Immature natural killer cell (primary cell): ENCODE measurements around the gene SIRT5. TPM values are rescaled to one million over a fixed set of nuclear protein-coding genes. Genes with fewer than 3 reads are reported as not detected.

Experiments used
- DNase-seq, 3 donors: peaks; one replicate each; pipeline ENCODE4 v3.0.0; 2022; ENCODE audit warnings: mixed read lengths in 1 of 3
- H3K27ac Mint-ChIP-seq, 6 donors: one replicate each; pipeline ENCODE4 v1.8.0; 2020; ENCODE audit warnings: mixed read lengths in 6 of 6, mild to moderate bottlenecking in 5 of 6, inconsistent platforms in 4 of 6, moderate library complexity in 3 of 6
- H3K27me3 Mint-ChIP-seq, 3 donors: one replicate each; pipeline ENCODE4 v1.8.0; 2020 to 2021; ENCODE audit warnings: low read depth in 3 of 3, mild to moderate bottlenecking in 3 of 3, mixed read lengths in 3 of 3, moderate library complexity in 3 of 3, inconsistent platforms in 1 of 3
- H3K36me3 Mint-ChIP-seq, 3 donors: one replicate each; pipeline ENCODE4 v1.8.0; 2020; ENCODE audit warnings: mixed read lengths in 3 of 3, inconsistent platforms in 2 of 3, mild to moderate bottlenecking in 2 of 3
- H3K4me1 Mint-ChIP-seq, 2 donors: one replicate each; pipeline ENCODE4 v1.8.0; 2020; ENCODE audit warnings: inconsistent platforms in 2 of 2, mild to moderate bottlenecking in 2 of 2, mixed read lengths in 2 of 2, moderate library complexity in 1 of 2
- H3K4me3 Mint-ChIP-seq, 5 donors: one replicate each; pipeline ENCODE4 v1.8.0; 2020; ENCODE audit warnings: mild to moderate bottlenecking in 5 of 5, mixed read lengths in 5 of 5, inconsistent platforms in 3 of 5, moderate library complexity in 3 of 5
- H3K9me3 Mint-ChIP-seq, 6 donors: one replicate each; pipeline ENCODE4 v1.8.0; 2020; ENCODE audit warnings: mild to moderate bottlenecking in 6 of 6, mixed read lengths in 6 of 6, inconsistent platforms in 4 of 6, moderate library complexity in 3 of 6
- polyA plus RNA-seq, 3 donors: library from polyadenylated mRNA; unstranded; fragments of 300-500 nt; fragmentation: Illumina TruSeq; gene quantifications; one replicate each; pipeline ENCODE4 v1.2.3, GENCODE V29; 2021

Gene SIRT5
- polyA plus RNA-seq, 3 donors from 2014 or later: 7.5 to 12.3 (median 11.2) TPM

- Mint-ChIP-seq H3K27me3 (peaks cover 0 to 1% (median 0%) of the 10 kb centered on the region in 3 donors), H3K9me3 (no peaks in the 10 kb centered on the region), H3K27ac (no peak overlapping the region), H3K36me3 (peaks cover 24 to 37% (median 24%) of the 10 kb centered on the region in 3 donors), H3K4me3 (no peak overlapping the region), H3K4me1 (peaks cover 0 to 26% of the 10 kb centered on the region in 2 donors)
- DNase-seq: no peak
These were observed 64.2 kb downstream of the SIRT5 start for GRCh38 chr6:13638626-13639025.

GRCh38 chr6:13641315-13641714 is 66.9 kb downstream of the SIRT5 start:
- H3K4me3 Mint-ChIP-seq: no peak overlapping the region
- H3K9me3 Mint-ChIP-seq: no peaks in the 10 kb centered on the region
- H3K27me3 Mint-ChIP-seq: peaks cover 0 to 1% (median 0%) of the 10 kb centered on the region in 3 donors
- H3K36me3 Mint-ChIP-seq: peaks cover 24 to 31% (median 26%) of the 10 kb centered on the region in 3 donors
- H3K27ac Mint-ChIP-seq: no peak overlapping the region
- peaks cover 0 to 20% of the 10 kb centered on the region in 2 donors for H3K4me1 Mint-ChIP-seq
- no peak for DNase-seq

- no peaks in the 10 kb centered on the region for H3K9me3 Mint-ChIP-seq
- peaks cover 0 to 9% of the 10 kb centered on the region in 2 donors for H3K4me1 Mint-ChIP-seq
- no peak for DNase-seq
- peaks cover 0 to 1% (median 0%) of the 10 kb centered on the region in 3 donors for H3K27me3 Mint-ChIP-seq
- peak overlapping the region in 2 of 6 donors; percentile 5 to 29 for H3K27ac Mint-ChIP-seq
- H3K4me3 Mint-ChIP-seq: no peak overlapping the region
- peaks cover 19 to 24% (median 22%) of the 10 kb centered on the region in 3 donors for H3K36me3 Mint-ChIP-seq
These were observed 68.7 kb downstream of the SIRT5 start for GRCh38 chr6:13643125-13643524.

GRCh38 chr6:13648850-13649249 is 74.4 kb downstream of the SIRT5 start:
- peaks cover 9 to 14% (median 9%) of the 10 kb centered on the region in 3 donors for H3K36me3 Mint-ChIP-seq
- H3K27ac Mint-ChIP-seq: no peak overlapping the region
- peaks cover 0 to 1% (median 0%) of the 10 kb centered on the region in 3 donors for H3K27me3 Mint-ChIP-seq
- no peaks in the 10 kb centered on the region for H3K9me3 Mint-ChIP-seq
- no peak for DNase-seq
- H3K4me3 Mint-ChIP-seq: no peak overlapping the region
- H3K4me1 Mint-ChIP-seq: peaks cover 8 to 23% of the 10 kb centered on the region in 2 donors

GRCh38 chr6:13649393-13649792 is 75.0 kb downstream of the SIRT5 start:
- peaks cover 0 to 1% (median 0%) of the 10 kb centered on the region in 3 donors for H3K27me3 Mint-ChIP-seq
- H3K27ac Mint-ChIP-seq: no peak overlapping the region
- DNase-seq: no peak
- H3K9me3 Mint-ChIP-seq: no peaks in the 10 kb centered on the region
- H3K4me1 Mint-ChIP-seq: peaks cover 8 to 23% of the 10 kb centered on the region in 2 donors
- peak overlapping the region in 1 of 5 donors; percentile 0 for H3K4me3 Mint-ChIP-seq
- peaks cover 8 to 14% (median 9%) of the 10 kb centered on the region in 3 donors for H3K36me3 Mint-ChIP-seq

- peaks cover 6 to 13% (median 12%) of the 10 kb centered on the region in 3 donors for H3K36me3 Mint-ChIP-seq
- H3K4me1 Mint-ChIP-seq: peaks cover 8 to 36% of the 10 kb centered on the region in 2 donors
- no peaks in the 10 kb centered on the region for H3K9me3 Mint-ChIP-seq
- no peak overlapping the region for H3K4me3 Mint-ChIP-seq
- H3K27ac Mint-ChIP-seq: no peak overlapping the region
- peaks cover 0 to 1% (median 0%) of the 10 kb centered on the region in 3 donors for H3K27me3 Mint-ChIP-seq
- no peak for DNase-seq
These were observed 78.9 kb downstream of the SIRT5 start for GRCh38 chr6:13653296-13653695.

- Mint-ChIP-seq H3K36me3 (peaks cover 6 to 13% (median 12%) of the 10 kb centered on the region in 3 donors), H3K9me3 (no peaks in the 10 kb centered on the region), H3K4me1 (peaks cover 9 to 36% of the 10 kb centered on the region in 2 donors), H3K4me3 (no peak overlapping the region), H3K27ac (no peak overlapping the region), H3K27me3 (peaks cover 0 to under 1% (median 0%) of the 10 kb centered on the region in 3 donors)
- no peak for DNase-seq
These were observed 80.1 kb downstream of the SIRT5 start for GRCh38 chr6:13654496-13654895.

GRCh38 chr6:13655700-13656099 is 81.3 kb downstream of the SIRT5 start:
- H3K9me3 Mint-ChIP-seq: no peaks in the 10 kb centered on the region
- H3K36me3 Mint-ChIP-seq: peaks cover 6 to 10% (median 8%) of the 10 kb centered on the region in 3 donors
- H3K4me1 Mint-ChIP-seq: peaks cover 14 to 45% of the 10 kb centered on the region in 2 donors
- no peaks in the 10 kb centered on the region for H3K27me3 Mint-ChIP-seq
- H3K4me3 Mint-ChIP-seq: no peak overlapping the region
- DNase-seq: no peak
- peak overlapping the region in 3 of 6 donors; percentile 5 to 34 (median 30) for H3K27ac Mint-ChIP-seq

- Mint-ChIP-seq H3K27ac (peak overlapping the region in 2 of 6 donors; percentile 21 to 39), H3K27me3 (no peaks in the 10 kb centered on the region), H3K9me3 (no peaks in the 10 kb centered on the region), H3K4me3 (peak overlapping the region in 1 of 5 donors; percentile 16), H3K4me1 (peaks cover 54 to 82% of the 10 kb centered on the region in 2 donors), H3K36me3 (peaks cover 0 to 4% (median 0%) of the 10 kb centered on the region in 3 donors)
- DNase-seq: no peak
These were observed 85.9 kb downstream of the SIRT5 start for GRCh38 chr6:13660273-13660672.

GRCh38 chr6:13660893-13661292 is 86.5 kb downstream of the SIRT5 start:
- no peaks in the 10 kb centered on the region for H3K9me3 Mint-ChIP-seq
- peaks cover 60 to 85% of the 10 kb centered on the region in 2 donors for H3K4me1 Mint-ChIP-seq
- H3K27ac Mint-ChIP-seq: peak overlapping the region in 1 of 6 donors; percentile 13
- DNase-seq: no peak
- H3K36me3 Mint-ChIP-seq: peaks cover 0 to under 1% (median 0%) of the 10 kb centered on the region in 3 donors
- no peaks in the 10 kb centered on the region for H3K27me3 Mint-ChIP-seq
- H3K4me3 Mint-ChIP-seq: no peak overlapping the region

- Mint-ChIP-seq H3K36me3 (no peaks in the 10 kb centered on the region), H3K4me3 (peak overlapping the region in 1 of 5 donors; percentile 8), H3K9me3 (no peaks in the 10 kb centered on the region), H3K27me3 (no peaks in the 10 kb centered on the region), H3K27ac (peak overlapping the region in 2 of 6 donors; percentile 11 to 60), H3K4me1 (peaks cover 66 to 86% of the 10 kb centered on the region in 2 donors)
- no peak for DNase-seq
These were observed 87.2 kb downstream of the SIRT5 start for GRCh38 chr6:13661647-13662046.

- H3K4me3 Mint-ChIP-seq: peak overlapping the region in 3 of 5 donors; percentile 32 to 64 (median 45)
- peaks cover 77 to 95% of the 10 kb centered on the region in 2 donors for H3K4me1 Mint-ChIP-seq
- H3K9me3 Mint-ChIP-seq: no peaks in the 10 kb centered on the region
- no peak for DNase-seq
- peak overlapping the region in 5 of 6 donors; percentile 11 to 75 (median 28) for H3K27ac Mint-ChIP-seq
- H3K36me3 Mint-ChIP-seq: no peaks in the 10 kb centered on the region
- H3K27me3 Mint-ChIP-seq: no peaks in the 10 kb centered on the region
These were observed 88.4 kb downstream of the SIRT5 start for GRCh38 chr6:13662651-13663334.

- H3K36me3 Mint-ChIP-seq: no peaks in the 10 kb centered on the region
- no peak overlapping the region for H3K4me3 Mint-ChIP-seq
- no peaks in the 10 kb centered on the region for H3K9me3 Mint-ChIP-seq
- H3K27me3 Mint-ChIP-seq: peaks cover 0 to 3% (median 0%) of the 10 kb centered on the region in 3 donors
- no peak for DNase-seq
- H3K27ac Mint-ChIP-seq: peak overlapping the region in 4 of 6 donors; percentile 24 to 73 (median 30)
- peaks cover 86 to 100% of the 10 kb centered on the region in 2 donors for H3K4me1 Mint-ChIP-seq
These were observed 89.6 kb downstream of the SIRT5 start for GRCh38 chr6:13663986-13664385.
